Cardiac fibroblast (primary cell): ENCODE data around the gene RPS6KL1.
A peak's percentile ranks its signal among the peaks of the same experiment; 100 is the strongest.

Experiments
- DNase-seq, 2 donors: peaks; one replicate each; pipeline versions ENCODE4 v3.0.0 to v3.0.0-alpha.2; 2010; ENCODE audit warnings: low read depth in 2 of 2
- H3K4me3 ChIP-seq, 2 donors: replicated peaks in 1 of 2; 1 replicate in 1 of 2; 2 replicates in 1 of 2; pipeline ENCODE4 v1.5.1; 2011; ENCODE audit warnings: low read depth in 2 of 2, low read length in 2 of 2, mild to moderate bottlenecking in 2 of 2, moderate library complexity in 1 of 2
- TF ChIP-seq, protein P1 (sequence below): IDR thresholded peaks from one replicate; pipeline ENCODE4 v1.5.1; 2011; ENCODE audit warnings: low read depth, mild to moderate bottlenecking, low read length, inconsistent platforms

RPS6KL1 gene

GRCh38 chr14:74941676-74942097 lies 18.6 kb upstream of the RPS6KL1 start:
- peak; percentile 31 to 54 for DNase-seq
- H3K4me3 ChIP-seq: no peak overlapping the region
- TF ChIP-seq, protein P1, sequence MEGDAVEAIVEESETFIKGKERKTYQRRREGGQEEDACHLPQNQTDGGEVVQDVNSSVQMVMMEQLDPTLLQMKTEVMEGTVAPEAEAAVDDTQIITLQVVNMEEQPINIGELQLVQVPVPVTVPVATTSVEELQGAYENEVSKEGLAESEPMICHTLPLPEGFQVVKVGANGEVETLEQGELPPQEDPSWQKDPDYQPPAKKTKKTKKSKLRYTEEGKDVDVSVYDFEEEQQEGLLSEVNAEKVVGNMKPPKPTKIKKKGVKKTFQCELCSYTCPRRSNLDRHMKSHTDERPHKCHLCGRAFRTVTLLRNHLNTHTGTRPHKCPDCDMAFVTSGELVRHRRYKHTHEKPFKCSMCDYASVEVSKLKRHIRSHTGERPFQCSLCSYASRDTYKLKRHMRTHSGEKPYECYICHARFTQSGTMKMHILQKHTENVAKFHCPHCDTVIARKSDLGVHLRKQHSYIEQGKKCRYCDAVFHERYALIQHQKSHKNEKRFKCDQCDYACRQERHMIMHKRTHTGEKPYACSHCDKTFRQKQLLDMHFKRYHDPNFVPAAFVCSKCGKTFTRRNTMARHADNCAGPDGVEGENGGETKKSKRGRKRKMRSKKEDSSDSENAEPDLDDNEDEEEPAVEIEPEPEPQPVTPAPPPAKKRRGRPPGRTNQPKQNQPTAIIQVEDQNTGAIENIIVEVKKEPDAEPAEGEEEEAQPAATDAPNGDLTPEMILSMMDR: no peak

- no peak overlapping the region for H3K4me3 ChIP-seq
- DNase-seq: no peak
- TF ChIP-seq, protein P1: no peak
Measured at GRCh38 chr14:74940956-74941565, 18.0 kb upstream of the RPS6KL1 start.

DNA sequence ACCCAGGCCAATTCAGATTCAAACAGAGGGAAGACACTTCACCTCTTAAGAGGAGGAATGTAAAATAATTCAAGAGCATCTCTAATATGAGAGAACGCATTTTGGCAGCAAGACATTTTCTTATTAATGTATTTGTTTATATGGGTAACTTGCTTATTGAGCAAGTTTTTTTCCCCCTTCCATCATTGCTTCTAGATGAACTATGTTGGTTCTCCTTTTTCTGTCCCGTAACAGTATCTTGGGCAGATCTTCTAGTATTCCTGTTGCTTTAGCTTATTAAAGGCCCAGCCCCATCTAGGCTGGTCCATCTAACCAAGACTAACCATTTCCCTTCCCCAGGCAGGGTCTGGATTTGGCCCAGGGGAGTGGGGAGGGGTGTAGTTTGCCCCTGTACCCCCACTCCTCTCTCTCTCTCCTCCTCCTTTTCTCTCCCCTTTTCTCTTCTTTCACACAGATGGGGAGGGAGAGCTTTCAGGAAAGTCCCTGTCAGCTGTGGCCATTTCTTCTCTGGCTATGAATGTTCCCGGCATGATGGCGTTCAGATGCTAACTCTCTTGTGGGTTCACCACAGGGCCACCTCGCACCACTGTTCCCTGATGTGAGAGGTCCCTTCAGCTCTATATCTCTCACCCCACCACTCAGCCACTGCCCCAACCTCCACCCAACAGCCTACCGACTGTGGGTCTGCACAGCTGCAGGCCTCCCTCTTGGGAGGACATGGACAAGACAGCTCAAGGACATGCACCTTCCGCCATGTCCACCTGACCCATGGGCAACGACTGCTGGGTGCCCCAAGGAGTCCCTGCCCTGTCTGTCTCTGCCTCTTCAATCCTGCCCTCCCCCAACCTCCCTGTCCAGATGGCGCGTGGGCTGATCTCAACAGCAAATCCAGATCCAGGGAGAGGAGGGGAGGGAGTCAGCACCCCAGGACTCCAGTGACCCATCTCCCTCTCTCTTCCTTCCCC lies 15.8 kb upstream of the RPS6KL1 start:
- no peak for DNase-seq
- no peak overlapping the region for H3K4me3 ChIP-seq
- TF ChIP-seq, protein P1: no peak

DNA sequence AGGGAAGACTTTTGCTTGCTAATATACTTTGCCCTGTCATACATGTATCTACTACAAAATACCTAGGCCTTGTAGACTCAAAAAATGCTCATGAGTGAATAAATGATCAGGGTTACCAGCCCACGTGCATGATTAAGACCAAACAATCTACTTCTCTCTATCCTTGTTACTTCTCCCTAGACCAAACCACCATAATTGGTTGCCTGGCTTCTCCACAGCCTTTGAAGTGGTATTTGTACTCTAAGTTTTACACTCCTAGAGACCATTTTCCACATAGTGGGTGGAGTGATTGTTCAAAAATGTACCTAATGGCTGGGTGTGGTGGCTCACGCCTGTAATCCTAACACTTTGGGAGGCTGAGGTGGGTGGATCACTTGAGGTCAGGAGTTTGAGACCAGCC lies 14.1 kb upstream of the RPS6KL1 start:
- H3K4me3 ChIP-seq: no peak overlapping the region
- TF ChIP-seq, protein P1: no peak
- no peak for DNase-seq

DNA sequence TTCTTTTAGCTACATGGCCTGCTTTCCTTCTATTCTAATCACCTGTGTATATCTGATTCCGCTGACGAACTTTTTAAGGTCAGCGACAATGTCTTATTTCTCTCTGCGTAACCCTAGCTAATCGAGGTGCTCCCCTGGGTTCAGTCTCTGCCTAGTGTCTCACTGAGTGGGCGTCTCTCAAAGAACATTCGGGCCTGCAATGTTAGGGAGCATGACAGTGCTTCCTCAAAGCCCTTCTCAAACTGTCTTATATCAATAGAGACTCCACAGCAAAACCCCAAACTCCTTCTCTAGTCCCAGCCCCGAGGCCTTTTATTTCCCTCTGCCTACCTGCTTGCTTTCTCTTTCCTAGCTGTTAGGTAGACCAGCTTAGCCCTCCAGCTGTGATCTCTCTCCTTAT lies 13.7 kb upstream of the RPS6KL1 start:
- no peak for DNase-seq
- TF ChIP-seq, protein P1: no peak
- no peak overlapping the region for H3K4me3 ChIP-seq

DNA sequence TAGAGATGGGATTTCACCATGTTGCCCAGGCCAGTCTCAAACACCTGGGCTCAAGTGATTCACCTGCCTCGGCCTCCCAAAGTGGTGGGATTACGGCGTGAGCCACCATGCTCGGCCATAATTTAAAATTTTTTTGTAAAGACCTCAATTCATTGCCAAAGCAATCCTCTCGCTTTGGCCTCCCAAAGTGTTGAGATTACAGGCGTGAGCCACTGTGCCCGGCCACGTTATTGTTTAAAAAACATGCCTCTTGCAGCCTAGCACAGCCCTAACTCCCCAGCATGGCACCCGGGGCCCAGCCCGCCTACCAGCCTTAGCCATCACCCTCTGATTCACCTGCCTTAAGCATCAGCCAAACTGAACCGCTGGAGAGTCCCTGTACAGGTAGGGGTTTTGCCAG lies 13.1 kb upstream of the RPS6KL1 start:
- TF ChIP-seq, protein P1: no peak
- no peak overlapping the region for H3K4me3 ChIP-seq
- no peak for DNase-seq
